Hepatocyte (in vitro differentiated cells): ENCODE data around the gene PIK3CG.

Source experiments
- CTCF ChIP-seq: fragments of 200-600 bp; sonication (generic); IDR thresholded peaks from 2 replicates; pipeline ENCODE4 v1.5.1; 2016; ENCODE audit warnings: antibody characterized with exemption, mild to moderate bottlenecking; ENCODE audit not compliant: poor library complexity
- EZH2 ChIP-seq: fragments of 200-600 bp; sonication (generic); IDR thresholded peaks from 2 replicates; pipeline ENCODE4 v1.6.1; 2016; ENCODE audit warnings: antibody characterized with exemption, mild to moderate bottlenecking, borderline replicate concordance
- EZH2phosphoT487 ChIP-seq: fragments of 200-600 bp; sonication (generic); IDR thresholded peaks from one replicate; pipeline ENCODE4 v1.6.1; 2018; ENCODE audit warnings: antibody characterized with exemption, mild to moderate bottlenecking, low read depth, moderate library complexity; ENCODE audit not compliant: unreplicated experiment, severe bottlenecking

- TF ChIP-seq EZH2 (no peak), CTCF (no peak), EZH2phosphoT487 (no peak)
These were observed 45.5 kb upstream of the PIK3CG start for GRCh38 chr7:106819546-106819945.
